ENCODE measurements around the gene PLLP.

Gene PLLP, protein sequence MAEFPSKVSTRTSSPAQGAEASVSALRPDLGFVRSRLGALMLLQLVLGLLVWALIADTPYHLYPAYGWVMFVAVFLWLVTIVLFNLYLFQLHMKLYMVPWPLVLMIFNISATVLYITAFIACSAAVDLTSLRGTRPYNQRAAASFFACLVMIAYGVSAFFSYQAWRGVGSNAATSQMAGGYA

GRCh38 chr16:57284209-57284951 lies at the start of gene PLLP:
TSS of gene PLLP (minus strand) at chr16:57284672. CDS start at chr16:57284540, 132 bp downstream.
- peak; percentile 22 to 26 for DNase-seq

GRCh38 chr16:57333402-57333801 lies 48.9 kb upstream of the PLLP start:
- no peak for DNase-seq

DNA sequence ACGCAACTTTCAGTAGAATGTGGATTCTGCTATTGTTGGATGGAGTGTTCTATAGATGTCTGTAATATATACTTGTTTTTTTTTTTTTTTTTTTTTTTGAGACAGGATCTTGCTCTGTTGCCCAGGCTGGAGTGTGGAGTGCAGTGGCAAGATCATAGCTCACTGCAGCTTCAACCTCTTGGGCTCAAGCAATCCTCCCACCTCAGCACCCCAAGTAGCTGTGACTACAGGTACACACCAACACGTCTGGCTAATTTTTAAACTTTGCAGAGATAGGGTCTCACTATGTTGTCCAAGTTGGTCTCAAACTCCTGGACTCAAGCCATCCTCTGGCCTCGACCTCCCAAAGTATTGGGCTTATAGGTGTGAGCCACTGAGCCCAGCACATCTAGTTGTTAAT lies 46.9 kb upstream of the PLLP start:
- DNase-seq, result no peak

DNA sequence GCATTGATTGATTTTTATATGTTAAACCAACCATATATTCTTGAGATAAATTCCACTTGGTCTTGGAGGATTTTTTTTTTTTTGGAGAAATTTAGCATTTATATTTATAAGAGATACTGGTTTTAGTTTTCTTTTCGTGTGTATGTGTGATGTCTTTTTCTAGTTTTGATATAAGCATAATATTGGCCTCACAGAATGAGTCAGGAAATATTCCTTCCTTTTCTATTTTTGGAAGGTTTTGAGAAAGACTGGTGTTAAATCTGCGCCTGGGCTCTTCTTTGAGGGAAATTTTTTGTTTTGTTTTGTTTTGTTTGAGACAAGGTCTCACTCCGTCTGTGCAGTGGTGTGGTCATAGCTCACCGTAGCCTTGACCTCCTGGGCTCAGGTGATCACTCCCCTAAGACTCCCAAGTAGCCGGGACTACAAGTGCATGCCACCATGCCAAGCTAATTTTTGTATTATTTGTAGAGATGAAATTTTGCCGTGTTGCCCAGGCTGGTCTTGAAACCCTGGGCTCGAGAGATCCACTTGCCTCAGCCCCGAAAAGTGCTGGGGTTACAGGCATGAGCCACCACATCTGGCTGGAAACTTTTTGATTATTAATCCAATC lies 45.4 kb upstream of the PLLP start:
- no peak for DNase-seq

DNA sequence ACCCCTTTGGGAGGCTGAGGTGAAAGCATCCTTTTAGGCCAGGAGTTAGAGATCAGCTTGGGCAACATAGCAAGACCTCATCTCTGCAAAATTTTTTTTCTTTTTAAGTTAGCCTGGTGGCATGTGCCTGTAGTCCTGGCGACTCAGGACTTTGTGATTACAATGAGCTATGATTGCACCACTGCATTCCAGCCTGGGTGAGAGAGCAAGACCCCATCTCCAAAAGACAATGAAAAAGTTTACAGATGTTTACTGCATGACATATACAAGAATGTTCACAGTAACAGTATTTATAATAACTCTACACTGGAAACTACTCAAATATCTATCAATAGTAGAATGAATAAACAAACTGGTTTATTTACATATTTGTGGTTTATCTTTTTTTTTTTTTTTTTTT lies 41.0 kb upstream of the PLLP start:
- no peak for DNase-seq

DNA sequence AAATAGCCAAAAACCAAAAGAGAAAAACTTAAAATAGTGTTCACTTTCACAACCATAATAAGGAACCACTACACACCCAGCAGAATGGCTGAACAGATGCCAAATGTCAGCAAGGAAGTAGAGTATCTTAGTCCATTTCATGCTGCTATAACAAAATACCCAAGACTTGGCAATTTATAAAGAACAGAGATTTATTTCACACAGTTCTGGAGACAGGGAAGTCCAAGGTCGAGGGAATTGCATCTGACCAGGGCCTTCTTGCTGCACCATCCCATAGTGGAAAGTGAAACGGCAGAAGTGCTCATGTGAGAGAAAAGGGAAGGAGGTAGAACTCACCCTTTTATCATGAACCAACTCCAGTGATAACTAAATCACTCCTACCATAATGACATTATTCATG lies 40.3 kb upstream of the PLLP start:
- no peak for DNase-seq

GRCh38 chr16:57319646-57320045 lies 35.2 kb upstream of the PLLP start:
- no peak for DNase-seq

DNA sequence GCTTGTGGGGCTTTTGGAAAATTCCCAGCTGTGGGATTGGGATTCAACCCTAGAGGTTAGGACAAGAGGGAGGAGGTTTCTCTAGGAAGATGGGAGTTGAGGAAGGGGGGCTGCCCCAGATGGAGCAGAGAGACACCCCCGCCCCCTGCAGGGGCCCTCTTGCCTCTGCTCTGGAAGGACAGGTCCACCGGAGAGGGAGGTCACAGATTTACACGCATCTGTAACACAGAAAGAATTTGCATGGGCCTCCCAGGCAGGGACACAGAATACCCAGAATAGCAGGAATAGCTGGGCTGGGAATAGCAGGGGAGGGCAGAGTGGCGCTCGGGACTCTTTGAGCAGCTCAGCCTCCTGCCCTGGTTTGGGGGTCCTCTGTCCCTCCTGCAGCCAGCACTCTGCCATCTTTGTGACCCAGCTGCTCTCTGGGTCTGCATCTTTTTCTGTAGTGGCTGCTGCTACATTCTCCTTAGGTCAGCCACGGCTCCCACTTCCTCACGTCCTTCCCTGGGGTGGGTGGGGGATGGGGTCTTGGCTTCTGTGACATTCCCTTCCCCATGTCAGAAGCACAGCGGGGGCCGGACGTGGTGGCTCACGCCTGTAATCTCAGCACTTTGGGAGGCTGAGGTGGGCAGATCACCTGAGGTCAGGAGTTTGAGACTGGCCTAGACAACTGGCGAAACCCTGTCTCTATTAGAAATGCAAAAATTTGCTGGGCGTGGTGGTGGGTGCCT lies 33.9 kb upstream of the PLLP start:
- no peak for DNase-seq

- no peak for DNase-seq
These were observed 32.0 kb upstream of the PLLP start for GRCh38 chr16:57316390-57317017.

- no peak for DNase-seq
These were observed 30.9 kb upstream of the PLLP start for GRCh38 chr16:57315416-57315815.

GRCh38 chr16:57314161-57314785 lies 29.8 kb upstream of the PLLP start:
- no peak for DNase-seq

DNA sequence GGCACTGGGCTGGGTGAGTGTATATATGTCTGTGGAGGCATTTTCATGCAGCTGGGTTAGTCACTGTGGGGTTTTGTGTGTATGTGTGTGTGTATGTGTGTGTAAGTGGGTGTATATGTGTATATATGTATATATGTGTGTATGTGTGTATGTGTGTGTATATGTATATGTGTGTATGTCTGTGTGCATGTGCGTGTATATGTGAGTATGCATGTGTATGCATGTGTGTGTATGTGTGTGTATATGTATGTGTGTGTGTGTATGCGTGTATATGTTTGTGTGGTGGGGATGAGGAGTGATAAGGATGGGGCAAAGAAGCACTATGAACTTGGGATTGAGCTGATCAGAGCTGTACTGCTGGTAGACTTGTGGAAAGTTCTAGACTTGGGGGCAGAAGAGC lies 29.0 kb upstream of the PLLP start:
- DNase-seq, result no peak

- no peak for DNase-seq
These were observed 26.3 kb upstream of the PLLP start for GRCh38 chr16:57310801-57311200.

DNA sequence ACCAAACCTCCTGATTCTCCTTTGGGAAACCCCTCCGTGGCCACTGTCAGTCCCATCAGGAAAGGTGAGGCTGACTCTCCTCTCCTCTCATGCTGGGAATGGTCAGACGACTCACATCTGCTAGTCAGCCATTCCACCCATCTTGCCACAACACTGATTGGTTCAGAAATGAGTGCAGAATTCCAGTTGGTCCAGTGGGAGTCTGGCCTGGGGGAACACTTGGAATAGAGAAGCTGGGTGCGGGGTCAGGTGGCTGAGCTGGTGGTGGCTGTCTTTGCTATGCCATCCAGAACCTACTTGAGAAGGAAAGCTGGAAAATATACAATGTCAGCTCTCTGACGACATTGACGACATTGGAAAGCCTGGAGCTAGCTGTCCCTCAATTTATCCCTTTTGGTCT lies 23.6 kb upstream of the PLLP start:
- no peak for DNase-seq

GRCh38 chr16:57307365-57307764 lies 22.9 kb upstream of the PLLP start:
- DNase-seq, result no peak

GRCh38 chr16:57306676-57307341 lies 22.3 kb upstream of the PLLP start:
- DNase-seq, result no peak

DNA sequence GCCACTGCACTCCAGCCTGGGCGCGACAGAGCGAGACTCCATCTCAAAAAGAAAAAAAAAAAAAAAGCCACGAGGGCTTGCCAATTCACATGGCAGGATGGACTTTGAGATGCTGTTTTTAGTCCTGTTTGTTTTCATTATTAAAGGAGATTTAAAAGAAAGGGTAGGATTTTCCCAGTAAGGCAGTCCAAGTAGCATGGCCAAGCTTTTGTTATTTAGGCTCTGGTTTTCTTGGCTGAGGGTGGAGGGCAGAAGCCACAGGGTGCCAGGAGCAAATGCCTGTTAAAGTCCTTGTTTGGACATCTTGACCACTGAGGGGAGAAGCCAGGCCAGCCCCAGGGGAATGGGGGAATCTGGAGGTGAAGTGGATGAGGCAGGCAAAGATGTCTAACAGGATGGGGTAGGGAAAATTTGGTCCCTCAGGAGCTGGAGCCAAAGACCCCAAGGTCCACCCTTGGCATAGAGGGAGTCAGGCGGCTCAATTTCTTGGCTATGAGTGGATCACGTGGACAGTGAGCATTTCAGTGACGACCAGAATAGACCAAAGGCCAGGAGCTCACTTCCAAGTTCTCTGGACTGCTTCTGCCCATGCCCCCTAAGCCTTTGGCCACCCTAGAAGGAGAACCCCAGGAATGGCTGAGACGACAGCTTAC lies 20.8 kb upstream of the PLLP start:
- DNase-seq, result no peak

GRCh38 chr16:57304169-57305061 lies 19.9 kb upstream of the PLLP start:
- no peak for DNase-seq

- no peak for DNase-seq
These were observed 19.4 kb upstream of the PLLP start for GRCh38 chr16:57303910-57304168.

DNA sequence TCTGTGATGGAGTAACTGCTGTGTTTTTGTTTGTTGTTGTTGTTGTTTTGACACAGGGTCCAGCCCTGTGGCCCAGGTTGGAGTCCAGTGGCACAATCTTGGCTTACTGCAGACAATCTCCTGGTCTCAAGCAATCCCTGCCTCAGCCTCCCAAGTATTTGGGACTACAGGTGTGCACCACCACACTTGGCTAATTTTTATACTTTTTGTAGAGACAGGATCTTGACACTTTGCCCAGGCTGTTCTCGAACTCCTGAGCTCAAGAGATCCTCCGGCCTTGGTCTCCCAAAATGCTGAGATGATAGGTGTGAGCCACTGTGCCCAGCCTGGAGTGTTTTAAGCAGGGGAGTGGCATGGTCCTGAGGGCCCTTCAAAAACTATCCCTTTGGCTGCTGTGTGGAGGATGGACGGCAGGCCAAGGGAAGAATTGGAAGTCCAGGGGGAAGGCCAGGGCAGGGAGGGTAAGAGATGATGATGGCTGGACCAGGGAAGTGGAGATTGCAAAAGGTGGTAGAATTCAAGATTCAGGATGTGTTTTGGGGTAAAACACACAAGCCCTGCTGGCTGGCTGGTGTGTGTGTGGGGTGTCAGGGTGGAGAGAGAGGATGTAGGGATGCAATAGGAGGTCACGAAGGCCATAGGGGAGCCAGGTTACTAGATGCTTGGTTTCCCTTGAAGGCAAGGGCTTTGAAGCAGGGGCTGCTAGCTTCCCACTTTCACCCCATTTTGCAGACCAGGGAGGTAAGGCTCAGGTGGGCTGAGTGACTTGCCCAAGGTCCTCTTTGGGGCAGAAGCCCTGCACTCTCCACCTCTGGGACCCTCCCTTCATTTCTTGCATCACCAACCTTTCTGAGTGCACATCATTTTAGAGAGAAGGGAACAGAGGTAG lies 18.8 kb upstream of the PLLP start:
- no peak for DNase-seq

Data from activated CD4-positive, alpha-beta T cell treated with anti-CD3 and anti-CD28 coated beads, Interleukin-2, amount 50 U/mL, for 4 hours (primary cell).